ENCODE data around the gene SNUPN. TPM values are rescaled to one million over a fixed set of nuclear protein-coding genes. Genes with fewer than 3 reads are reported as not detected.
"Not testable (repeated sequence)": the region's sequence is repeated elsewhere in the genome, so short reads cannot be mapped to it uniquely, and the experiment has no call there.

Gene SNUPN
- total RNA-seq, 1 donor from 2014 or later = 23.5 TPM

DNA sequence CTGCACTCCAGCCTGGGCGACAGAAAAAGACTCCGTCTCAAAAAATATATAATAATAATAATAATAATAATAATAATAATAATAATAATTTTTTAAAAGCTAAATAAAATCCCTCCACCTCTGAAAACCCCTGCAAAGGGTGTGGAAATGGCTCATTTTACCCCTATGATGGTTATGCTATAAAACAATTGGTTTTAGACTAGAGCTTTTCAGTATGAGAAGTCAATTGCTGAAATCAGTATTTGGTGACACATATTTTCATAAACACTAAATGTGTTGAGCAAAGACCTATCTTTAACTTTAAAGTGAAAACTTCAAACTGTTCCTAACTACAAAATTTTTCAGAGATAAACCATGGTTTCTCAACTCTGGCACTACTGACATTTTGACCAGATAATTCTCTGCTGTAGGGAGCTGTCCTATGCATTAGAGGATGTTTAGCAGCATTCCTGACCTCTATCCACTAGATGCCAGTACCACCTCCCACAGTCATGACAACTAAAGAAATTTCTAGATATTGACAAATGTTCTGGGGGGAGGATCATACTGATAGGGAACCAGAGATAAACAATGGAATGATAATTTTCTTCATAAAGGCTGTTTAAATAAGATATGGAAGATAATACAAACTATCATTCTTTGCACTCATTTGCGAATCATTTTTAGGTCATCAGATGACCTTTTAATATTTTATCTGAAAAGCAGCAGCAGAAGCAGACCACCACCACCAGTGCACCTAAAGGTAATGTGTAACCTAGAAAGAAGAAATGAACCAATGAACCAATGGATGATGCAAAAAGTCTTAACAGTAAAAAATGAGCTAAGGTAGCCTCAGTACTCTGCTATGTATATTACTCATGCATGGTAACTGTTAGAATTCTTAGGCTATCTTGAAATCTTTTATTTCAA is 60.2 kb downstream of the SNUPN start:
- H3K4me1 ChIP-seq = no peaks in the 10 kb centered on the region
- intact Hi-C loops (cut with DNase I) = no loop called here
- DNase-seq = no peak
- no peaks in the 10 kb centered on the region for H3K27me3 ChIP-seq
- H3K36me3 ChIP-seq = no peaks in the 10 kb centered on the region
- TF ChIP-seq, protein P1, sequence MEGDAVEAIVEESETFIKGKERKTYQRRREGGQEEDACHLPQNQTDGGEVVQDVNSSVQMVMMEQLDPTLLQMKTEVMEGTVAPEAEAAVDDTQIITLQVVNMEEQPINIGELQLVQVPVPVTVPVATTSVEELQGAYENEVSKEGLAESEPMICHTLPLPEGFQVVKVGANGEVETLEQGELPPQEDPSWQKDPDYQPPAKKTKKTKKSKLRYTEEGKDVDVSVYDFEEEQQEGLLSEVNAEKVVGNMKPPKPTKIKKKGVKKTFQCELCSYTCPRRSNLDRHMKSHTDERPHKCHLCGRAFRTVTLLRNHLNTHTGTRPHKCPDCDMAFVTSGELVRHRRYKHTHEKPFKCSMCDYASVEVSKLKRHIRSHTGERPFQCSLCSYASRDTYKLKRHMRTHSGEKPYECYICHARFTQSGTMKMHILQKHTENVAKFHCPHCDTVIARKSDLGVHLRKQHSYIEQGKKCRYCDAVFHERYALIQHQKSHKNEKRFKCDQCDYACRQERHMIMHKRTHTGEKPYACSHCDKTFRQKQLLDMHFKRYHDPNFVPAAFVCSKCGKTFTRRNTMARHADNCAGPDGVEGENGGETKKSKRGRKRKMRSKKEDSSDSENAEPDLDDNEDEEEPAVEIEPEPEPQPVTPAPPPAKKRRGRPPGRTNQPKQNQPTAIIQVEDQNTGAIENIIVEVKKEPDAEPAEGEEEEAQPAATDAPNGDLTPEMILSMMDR (IDR thresholded peaks at IDR 0.05) = no peak
- no peak overlapping the region for H3K4me3 ChIP-seq
- no peaks in the 10 kb centered on the region for H3K9me3 ChIP-seq
- no peak overlapping the region for H3K27ac ChIP-seq
- no peak for ATAC-seq

DNA sequence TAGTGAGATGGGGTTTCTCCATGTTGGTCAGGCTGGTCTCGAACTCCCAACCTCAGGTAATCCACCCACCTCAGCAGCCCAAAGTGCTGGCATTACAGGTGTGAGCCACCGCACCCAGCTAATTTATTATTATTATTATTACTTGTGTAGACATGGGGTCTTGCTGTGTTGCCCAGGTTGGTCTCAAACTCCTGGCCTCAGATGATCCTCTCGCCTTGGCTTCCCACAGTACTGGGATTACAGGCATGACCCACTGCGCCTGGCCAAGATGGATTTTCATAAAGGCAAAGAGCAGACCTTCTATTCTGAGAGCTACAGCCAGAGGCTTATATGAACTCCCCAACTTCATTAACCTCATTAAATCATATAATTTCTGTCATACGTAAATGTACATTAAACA is 63.6 kb downstream of the SNUPN start:
- Histone ChIP-seq H3K36me3 (no peaks in the 10 kb centered on the region), H3K4me1 (no peaks in the 10 kb centered on the region), H3K27me3 (no peaks in the 10 kb centered on the region), H3K4me3 (no peak overlapping the region), H3K9me3 (no peaks in the 10 kb centered on the region), H3K27ac (no peak overlapping the region)
- DNase-seq (no peak), ATAC-seq (no peak)
- TF ChIP-seq, protein P1 (IDR thresholded peaks at IDR 0.05) = no peak
- intact Hi-C loops (cut with DNase I) = no loop called here

DNA sequence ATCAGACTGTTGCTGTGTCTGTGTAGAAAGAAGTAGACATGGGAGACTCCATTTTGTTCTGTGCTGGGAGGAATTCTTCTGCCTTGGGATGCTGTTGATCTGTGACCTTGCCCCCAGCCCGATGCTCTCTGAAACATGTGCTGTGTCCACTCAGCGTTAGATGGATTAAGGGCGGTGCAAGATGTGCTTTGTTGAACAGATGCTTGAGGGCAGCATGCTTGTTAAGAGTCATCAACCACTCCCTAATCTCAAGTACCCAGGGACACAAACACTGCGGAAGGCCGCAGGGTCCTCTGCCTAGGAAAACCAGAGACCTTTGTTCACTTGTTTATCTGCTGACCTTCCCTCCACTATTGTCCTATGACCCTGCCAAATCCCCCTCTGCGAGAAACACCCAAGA is 66.2 kb downstream of the SNUPN start:
- ATAC-seq; H3K27me3 ChIP-seq; H3K27ac ChIP-seq; intact Hi-C loops (cut with DNase I); H3K4me3 ChIP-seq; DNase-seq; H3K36me3 ChIP-seq; H3K9me3 ChIP-seq; H3K4me1 ChIP-seq: not testable (repeated sequence)

DNA sequence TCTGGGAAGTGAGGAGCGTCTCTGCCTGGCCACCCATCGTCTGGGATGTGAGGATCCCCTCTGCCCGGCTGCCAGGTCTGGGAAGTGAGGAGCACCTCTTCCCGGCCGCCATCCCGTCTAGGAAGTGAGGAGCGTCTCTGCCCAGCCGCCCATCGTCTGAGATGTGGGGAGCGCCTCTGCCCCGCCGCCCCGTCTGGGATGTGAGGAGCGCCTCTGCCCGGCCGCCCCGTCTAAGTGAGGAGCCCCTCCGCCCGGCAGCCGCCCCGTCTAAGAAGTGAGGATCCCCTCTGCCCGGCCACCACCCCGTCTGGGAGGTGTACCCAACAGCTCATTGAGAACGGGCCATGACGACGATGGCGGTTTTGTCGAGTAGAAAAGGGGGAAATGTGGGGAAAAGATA is 66.6 kb downstream of the SNUPN start:
- ATAC-seq; H3K4me1 ChIP-seq; intact Hi-C loops (cut with DNase I); H3K27ac ChIP-seq; DNase-seq; H3K27me3 ChIP-seq; H3K4me3 ChIP-seq; H3K9me3 ChIP-seq; H3K36me3 ChIP-seq: not testable (repeated sequence)

DNA sequence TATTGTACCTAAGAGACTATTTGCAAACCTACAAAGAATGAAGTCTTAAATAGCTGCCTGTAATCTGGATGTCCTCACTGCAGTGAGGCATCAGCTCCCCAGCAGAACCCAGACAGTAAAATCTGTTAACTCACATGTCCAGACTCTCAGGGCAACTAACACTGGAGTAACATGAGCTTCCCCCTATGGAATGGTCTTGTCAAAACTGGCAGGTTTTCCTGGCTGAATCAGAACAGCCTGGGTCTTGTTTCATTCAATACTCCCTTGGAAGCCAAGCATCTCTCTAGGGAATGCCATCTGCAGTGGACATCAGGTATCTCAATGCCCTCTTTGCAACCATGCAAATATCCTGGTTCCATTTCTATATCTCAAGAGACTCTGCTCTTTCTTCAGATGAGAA is 70.8 kb downstream of the SNUPN start:
- H3K9me3 ChIP-seq = no peaks in the 10 kb centered on the region
- no peaks in the 10 kb centered on the region for H3K27me3 ChIP-seq
- no peak overlapping the region for H3K4me3 ChIP-seq
- DNase-seq (no peak), ATAC-seq (no peak)
- no peak overlapping the region for H3K27ac ChIP-seq
- H3K4me1 ChIP-seq = no peaks in the 10 kb centered on the region
- H3K36me3 ChIP-seq = no peaks in the 10 kb centered on the region
- intact Hi-C loops (cut with DNase I) = no loop called here
- TF ChIP-seq, protein P1 (IDR thresholded peaks at IDR 0.05) = no peak

DNA sequence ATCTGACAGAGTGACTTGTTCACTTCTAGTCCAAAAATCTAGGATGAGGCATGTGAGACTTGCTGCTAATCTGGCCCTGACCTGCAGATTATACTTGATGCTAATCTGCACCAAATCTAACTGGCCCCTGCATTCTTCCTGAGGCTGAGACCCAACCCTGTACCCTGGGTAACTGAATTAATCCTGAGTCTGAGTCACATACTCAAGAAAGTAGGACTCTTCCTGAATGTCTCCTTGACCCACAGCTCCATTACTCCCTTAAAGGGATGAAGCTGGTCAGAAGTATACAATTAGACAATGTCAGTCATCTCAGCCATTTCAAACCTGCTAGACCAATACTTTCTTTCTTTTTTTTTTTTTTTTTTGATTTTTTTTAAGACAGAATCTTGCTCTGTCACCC is 71.9 kb downstream of the SNUPN start:
- Histone ChIP-seq H3K27me3 (no peaks in the 10 kb centered on the region), H3K9me3 (no peaks in the 10 kb centered on the region), H3K36me3 (no peaks in the 10 kb centered on the region), H3K4me1 (no peaks in the 10 kb centered on the region), H3K4me3 (no peak overlapping the region), H3K27ac (no peak overlapping the region)
- intact Hi-C loops (cut with DNase I) = no loop called here
- no peak for ATAC-seq
- TF ChIP-seq, protein P1 (IDR thresholded peaks at IDR 0.05) = no peak
- no peak for DNase-seq
